ENCODE data around the gene PPT2.

DNA sequence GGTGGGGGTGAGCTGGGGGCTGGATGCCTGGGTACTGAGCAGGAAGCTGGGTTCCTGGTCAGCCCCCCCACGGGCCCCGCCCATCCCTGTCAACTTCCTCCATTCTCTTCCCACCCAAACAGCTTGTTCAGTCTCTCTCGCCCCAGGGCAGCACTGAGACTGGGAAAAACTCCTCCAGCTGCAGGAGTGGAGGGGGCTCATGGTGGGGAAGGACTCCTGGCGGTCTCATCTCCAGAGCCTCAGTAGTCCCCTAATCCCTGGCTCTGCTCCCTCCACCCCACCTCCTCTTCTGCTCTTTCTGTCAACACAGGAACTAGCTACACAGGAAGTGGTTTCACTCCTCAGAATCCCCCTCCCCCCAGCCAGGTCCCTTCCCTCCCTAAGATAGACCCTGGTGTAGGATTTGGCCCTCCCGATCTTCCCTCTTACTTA, 38.7 kb downstream of the PPT2 start, which contains the start of gene GPSM3:
- TF ChIP-seq EZH2phosphoT487 (IDR thresholded peaks at IDR 0.05; ENCODE audit: borderline replicate concordance) (no peak), CTCF (conservative IDR thresholded peaks at IDR 0.05; ENCODE audit: low read length) (no peak)
